Measurements from ENCODE around the gene GGN. TPM values are rescaled to one million over a fixed set of nuclear protein-coding genes. Genes with fewer than 3 reads are reported as not detected.
A peak's percentile ranks its signal among the peaks of the same experiment; 100 is the strongest.

Gene GGN
- total RNA-seq, 1 donor from 2014 or later: 1.8 TPM

DNA sequence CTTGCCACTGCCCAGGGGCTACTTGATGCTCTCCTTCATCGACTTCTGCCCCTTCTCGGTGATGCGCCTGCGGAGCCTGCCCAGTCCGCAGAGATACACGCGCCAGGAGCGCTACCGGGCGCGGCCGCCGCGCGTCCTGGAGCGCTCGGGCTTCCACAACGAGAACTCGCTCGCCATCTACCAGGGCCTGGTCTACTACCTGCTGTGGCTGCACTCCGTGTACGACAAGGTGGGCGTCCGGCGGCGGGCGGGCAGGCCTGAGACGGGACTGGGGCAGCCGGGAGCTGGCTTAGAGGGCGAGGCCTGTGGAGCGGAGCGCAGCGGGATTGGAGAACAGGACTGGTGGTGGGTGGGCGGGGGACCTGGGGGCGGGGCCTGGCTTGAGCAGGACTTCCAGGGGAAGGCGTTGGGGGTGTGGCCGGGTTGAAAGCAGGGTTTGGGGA is 26.2 kb downstream of the GGN start:
- no peak for DNase-seq (ENCODE audit: low read depth)
- H3K4me3 ChIP-seq (ENCODE audit: low read depth, low read length): peak overlapping the region; percentile 57
- TF ChIP-seq, protein P1, sequence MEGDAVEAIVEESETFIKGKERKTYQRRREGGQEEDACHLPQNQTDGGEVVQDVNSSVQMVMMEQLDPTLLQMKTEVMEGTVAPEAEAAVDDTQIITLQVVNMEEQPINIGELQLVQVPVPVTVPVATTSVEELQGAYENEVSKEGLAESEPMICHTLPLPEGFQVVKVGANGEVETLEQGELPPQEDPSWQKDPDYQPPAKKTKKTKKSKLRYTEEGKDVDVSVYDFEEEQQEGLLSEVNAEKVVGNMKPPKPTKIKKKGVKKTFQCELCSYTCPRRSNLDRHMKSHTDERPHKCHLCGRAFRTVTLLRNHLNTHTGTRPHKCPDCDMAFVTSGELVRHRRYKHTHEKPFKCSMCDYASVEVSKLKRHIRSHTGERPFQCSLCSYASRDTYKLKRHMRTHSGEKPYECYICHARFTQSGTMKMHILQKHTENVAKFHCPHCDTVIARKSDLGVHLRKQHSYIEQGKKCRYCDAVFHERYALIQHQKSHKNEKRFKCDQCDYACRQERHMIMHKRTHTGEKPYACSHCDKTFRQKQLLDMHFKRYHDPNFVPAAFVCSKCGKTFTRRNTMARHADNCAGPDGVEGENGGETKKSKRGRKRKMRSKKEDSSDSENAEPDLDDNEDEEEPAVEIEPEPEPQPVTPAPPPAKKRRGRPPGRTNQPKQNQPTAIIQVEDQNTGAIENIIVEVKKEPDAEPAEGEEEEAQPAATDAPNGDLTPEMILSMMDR (conservative IDR thresholded peaks at IDR 0.05; ENCODE audit: low read depth, low read length): no peak

DNA sequence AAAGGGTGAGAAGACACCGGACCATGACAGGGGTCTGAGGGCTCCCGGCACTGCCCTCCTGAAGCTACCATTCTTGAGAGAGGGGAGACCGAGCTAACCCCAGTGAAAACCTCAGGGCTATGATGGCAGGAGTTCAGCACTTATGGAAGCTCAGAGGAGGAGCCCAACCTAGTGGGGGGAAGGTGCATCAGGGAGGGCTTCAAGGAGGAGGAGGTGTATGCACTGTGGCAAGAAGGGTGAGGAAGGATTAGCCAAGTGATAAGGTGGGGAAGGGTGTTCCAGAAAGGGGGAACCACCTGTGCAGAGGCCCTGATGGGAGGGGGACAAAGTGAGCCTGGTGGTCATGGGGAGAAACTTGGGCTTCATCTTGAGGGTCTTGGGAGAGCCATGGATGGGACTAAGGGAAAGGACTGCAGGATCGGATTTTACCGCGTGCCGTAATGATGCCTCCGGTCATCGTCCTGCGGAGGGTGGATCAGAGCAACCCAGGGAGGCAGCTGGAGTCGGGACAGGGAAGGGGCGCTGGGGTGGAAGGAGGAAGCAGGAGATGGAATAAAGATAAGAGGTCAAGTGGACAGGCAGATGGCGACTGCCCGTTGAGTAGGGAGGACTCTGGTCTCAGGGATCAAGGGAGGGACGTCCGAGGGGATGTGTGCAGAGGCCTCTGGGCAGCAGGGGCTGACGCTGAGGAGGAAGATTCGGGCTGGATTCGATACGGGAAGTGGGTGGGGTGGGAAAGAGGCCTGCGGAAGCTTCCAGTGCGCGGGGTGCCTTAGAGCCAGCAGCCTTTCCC is 26.8 kb downstream of the GGN start:
- DNase-seq (ENCODE audit: low read depth): no peak
- peak overlapping the region; percentile 57 for H3K4me3 ChIP-seq (ENCODE audit: low read depth, low read length)
- TF ChIP-seq, protein P1 (conservative IDR thresholded peaks at IDR 0.05; ENCODE audit: low read depth, low read length): no peak

DNA sequence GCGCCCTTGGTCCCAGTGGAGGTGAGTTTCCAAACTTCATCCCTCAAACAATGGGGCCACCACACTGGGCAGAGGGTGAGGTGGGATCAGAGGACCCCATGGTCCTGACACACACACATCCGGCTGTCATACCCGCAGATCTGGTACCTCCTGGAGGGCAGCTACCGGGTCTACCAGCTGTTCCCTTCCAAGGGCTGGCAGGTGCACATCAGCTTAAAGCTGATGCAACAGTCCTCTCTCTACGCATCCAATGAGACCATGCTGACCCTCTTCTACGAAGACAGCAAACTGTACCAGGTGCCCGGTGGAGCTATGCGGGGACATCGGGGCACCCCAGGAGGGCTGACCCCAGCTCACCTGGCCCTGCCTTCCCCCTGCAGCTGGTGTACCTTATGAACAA is 27.5 kb downstream of the GGN start:
- TF ChIP-seq, protein P1 (conservative IDR thresholded peaks at IDR 0.05; ENCODE audit: low read depth, low read length): no peak
- H3K4me3 ChIP-seq (ENCODE audit: low read depth, low read length): no peak overlapping the region
- DNase-seq (ENCODE audit: low read depth): no peak

DNA sequence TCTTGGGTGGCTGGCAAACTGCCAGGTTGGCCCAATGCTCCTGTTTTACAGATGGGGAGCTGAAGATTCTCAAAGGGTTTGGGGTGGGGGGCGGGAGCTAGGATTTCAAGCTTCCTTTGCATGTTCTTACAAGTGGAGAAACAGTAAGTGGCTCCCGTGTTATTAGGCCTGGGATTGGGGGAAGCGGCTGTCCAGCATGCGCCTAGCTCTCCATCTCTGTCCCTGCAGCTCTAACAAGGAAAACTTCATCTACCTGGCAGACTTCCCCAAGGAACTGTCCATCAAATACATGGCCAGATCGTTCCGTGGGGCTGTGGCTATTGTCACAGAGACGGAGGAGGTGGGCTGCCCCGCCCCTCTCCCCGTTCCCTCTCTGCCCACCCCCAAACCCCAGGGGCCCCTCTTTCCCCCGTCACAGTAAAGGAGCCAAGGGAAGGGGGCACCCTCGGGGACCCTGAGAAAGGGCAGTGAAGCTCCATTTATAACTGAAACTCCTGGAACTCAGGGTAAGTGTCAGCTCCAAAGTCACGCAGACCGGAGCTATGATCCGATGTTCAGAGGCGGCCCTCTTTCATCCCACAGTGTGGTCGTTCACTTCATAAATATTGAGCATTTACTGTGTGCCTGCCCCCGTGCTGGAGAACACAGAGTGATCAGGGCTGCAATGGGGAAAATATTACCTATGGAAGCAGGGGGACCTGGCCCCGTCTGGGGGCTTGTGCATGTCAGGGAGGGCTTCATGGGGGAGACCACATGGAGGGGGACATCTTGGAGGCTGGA is 28.4 kb downstream of the GGN start:
- H3K4me3 ChIP-seq (ENCODE audit: low read depth, low read length): no peak overlapping the region
- TF ChIP-seq, protein P1 (conservative IDR thresholded peaks at IDR 0.05; ENCODE audit: low read depth, low read length): no peak
- DNase-seq (ENCODE audit: low read depth): no peak

DNA sequence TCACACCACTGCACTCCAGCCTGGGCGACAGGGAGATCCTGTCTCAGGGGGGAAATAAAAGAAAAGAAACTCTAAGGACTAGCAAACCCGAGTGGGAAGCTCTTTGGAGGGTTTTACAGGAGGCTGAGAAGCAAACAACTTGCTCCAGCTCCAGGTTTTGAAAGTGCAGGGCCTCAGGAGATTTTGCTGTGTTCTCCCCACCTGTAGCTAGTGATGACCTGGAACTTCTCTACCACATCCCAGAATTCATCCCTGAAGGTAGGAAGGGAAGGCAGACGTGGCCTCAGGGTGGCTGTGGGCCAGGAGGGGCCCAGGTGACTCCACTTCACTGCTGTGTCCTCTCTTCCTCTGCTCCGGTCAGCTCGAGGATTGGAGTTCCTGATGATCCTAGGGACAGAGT is 29.8 kb downstream of the GGN start:
- H3K4me3 ChIP-seq (ENCODE audit: low read depth, low read length): no peak overlapping the region
- TF ChIP-seq, protein P1 (conservative IDR thresholded peaks at IDR 0.05; ENCODE audit: low read depth, low read length): no peak
- no peak for DNase-seq (ENCODE audit: low read depth)

DNA sequence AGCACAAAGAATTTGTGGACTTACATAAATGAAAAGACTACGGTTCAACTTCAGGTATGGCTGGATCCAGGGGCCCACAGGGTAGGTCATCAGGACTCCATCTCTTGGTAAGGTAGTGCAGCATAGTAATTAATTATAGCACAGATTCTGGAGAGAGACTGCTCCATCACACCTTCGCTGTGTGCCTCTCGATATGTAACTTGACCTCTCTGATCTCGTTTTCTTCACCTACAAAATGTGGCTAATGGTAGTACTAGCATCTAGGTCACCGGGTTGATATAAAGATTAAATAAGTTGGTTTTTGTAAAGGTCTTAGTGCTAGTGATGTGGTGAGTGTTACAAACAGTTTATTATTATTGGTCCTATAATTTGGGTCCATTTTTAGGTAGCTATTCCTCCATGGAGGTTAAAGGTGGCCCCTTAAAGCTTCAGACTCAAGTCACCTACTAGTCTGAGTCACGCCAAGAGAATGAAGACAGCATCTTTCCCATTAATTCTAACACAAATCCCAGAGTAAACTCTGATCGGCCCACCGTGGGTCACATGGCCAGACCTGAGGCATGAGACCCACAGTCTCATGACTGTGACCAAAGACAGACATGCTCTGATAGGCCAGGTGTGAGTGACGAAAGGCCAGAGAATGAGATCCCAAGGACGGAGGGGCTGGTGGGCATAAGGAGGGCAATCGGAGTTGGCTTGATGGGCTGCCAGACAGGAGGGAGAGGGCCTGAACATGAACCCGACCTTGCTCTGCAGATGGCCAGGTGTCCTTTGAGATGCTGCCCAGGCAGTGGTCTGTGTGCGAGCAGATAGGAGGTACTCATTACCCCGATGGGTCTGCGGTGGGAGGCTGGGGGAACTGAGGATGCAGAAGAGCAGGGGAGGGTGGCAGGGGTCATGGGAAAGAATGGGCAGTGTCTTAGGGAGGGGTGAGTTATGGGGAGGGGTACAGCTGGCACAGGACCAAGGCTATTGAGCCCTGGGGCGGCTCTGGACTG is 31.8 kb downstream of the GGN start:
- TF ChIP-seq, protein P1 (conservative IDR thresholded peaks at IDR 0.05; ENCODE audit: low read depth, low read length): no peak
- DNase-seq (ENCODE audit: low read depth): no peak
- no peak overlapping the region for H3K4me3 ChIP-seq (ENCODE audit: low read depth, low read length)
